ENCODE data around the gene SLC1A2.

The SLC1A2 gene

GRCh38 chr11:35214226-35214770 lies 205.1 kb downstream of the SLC1A2 start:
- no peak for DNase-seq

DNA sequence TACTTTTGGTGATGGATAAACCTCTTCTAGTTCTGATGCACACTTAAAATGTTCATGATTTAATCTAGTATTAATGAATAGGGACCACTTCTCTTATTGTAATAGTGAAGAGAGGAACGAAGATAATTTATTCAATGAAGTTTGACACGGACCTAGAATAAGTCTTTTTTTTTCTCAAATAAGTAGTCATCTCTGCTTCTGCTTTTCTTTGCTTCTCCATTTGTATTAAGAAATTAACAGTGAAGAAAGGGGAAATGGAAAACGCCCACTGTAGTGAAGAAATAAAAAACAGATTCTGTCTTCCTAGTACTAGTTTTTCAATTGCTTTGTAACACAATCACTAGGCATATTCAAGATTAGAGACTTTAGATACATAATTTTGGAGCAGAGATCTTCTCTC lies 207.4 kb downstream of the SLC1A2 start:
- DNase-seq = no peak

GRCh38 chr11:35210876-35211546 lies 208.3 kb downstream of the SLC1A2 start:
- no peak for DNase-seq

- no peak for DNase-seq
Measured at GRCh38 chr11:35208795-35209194, 210.6 kb downstream of the SLC1A2 start.

DNA sequence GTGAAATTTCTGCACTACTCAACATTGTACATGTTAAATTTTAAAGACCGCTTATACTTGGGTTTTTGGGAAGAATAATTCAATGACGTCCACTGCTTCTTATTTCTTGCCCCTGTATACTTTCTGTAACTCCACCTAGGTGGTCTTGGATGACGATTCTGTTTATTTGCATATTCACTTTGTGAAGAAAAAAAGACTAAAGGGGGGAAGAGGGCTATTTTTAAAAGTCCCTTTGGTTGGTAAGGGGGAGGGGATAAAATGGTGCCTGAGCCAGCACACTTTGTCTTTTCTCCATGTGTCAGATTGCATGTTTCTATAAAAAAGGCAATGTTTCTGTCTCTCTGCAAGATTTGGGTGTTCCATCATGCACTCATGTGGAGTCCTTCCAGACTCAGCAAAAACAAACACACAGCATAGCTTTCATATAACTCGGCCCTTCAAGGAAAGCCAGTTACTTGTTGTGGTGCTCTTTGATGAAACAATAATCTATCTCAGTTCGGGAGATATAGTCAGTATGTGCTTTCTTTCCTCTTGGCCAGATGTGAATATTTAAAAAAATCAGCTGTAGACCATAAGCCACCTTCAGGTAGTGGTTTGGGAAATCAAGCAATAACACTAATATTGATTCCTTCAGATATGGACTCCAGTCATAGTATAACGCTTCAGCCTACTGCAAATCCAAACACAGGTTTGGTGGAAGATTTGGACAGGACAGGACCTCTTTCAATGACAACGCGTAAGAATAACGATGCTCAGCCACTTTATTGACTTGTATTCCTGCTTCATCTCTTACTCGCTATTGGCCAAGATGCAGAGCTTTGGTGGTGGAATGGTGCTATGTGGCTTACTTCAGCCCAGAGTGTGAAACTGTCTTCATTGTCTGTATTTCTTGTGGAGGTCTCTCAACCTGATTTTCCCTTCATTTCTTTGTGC lies 211.6 kb downstream of the SLC1A2 start:
- DNase-seq = no peak

DNA sequence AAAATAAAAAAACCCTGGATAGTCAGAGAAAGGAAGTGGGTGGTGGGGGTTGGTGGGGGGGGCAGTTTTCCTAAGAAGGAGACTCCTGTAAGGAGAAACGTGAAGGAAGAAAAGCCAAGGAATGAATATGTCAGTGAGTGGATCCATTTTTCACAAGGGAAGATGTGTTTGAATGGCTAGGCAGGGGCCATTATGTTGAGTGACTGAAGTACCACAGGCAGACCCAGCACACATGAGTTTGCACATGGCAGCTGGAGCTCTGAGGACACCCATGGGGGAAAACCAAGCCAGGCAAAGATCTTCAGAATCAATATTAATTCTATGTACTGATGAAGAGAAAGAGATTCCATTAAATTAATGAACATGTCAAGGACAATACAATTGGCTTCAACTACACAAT lies 212.7 kb downstream of the SLC1A2 start:
- no peak for DNase-seq

- DNase-seq = no peak
Measured at GRCh38 chr11:35204614-35205013, 214.7 kb downstream of the SLC1A2 start.

All from activated naive CD4-positive, alpha-beta T cell treated with Interleukin-2 at 50 U/mL for 16 hours (primary cell).